ENCODE data around the gene NR2F1.
A peak's percentile ranks its signal among the peaks of the same experiment; 100 is the strongest.

NR2F1 gene

DNA sequence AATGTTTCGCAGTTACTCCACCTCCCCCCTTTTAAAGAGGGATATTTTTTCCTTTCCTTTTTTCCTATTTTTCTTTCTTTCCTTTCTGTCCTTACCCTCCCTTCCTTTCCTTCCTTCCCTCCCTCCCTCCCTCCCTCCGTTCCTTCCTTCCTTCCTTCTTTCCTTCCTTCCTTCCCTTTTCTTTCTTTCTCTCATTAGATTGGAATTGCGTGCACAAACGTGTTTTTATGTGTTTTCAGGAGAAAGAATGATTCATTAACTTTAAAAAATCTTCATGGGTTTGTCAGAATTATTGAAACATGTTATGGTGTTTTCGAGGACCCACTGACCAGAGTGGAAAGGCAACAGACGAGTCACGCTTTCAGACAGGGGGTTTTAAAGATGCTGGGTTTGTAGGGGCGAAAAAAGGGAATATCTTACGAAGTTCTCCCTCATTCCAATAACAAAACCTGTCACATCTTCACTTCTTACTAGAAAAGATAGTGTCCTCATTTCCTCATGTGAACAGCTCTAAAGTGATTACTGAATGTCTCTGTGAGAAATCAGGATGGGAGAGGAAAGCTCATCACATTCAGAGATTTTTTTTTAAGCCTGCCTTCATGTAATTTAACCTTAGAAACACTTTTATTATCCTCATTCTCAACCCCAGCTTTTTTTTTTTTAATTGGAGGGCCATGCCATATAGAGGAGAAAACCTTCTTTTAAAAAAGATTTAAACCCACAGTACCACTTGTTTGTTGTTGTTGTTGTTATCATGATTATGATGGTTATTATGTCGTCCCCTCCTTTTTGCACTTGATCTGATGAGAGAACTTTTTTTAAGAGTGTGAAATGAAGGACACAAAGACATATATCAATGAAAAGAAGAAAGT, 21.9 kb downstream of the NR2F1 start:
- in situ Hi-C loops (cut with HindIII; ENCODE audit: low pct_unique_long_range_greater_than_20kb, low sequenced_read_pairs), result no loop called here
- DNase-seq (ENCODE audit: low read depth in 1 of 2, low spot score in 1 of 2), result no peak
- TF ChIP-seq JUND (IDR thresholded peaks at IDR 0.05; ENCODE audit: low read depth), result no peak

DNA sequence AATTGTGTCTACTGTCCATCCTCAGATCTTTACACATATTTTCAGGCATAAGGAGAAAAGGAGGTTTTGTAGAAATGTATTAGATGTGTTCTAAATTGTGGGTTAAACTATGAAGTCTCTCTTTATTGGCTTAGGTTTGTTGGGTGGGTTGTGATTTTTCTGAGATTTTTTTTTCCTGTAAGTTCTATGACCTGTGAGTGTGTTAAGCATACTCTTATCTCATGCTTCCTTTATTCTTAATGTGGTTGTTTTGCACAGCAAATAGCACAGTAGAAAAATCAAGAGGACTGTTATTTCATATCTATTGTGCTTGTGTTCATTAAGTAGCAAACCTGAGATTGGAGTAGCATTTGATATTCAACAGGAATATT, 23.3 kb downstream of the NR2F1 start:
- no peak for TF ChIP-seq JUND (IDR thresholded peaks at IDR 0.05; ENCODE audit: low read depth)
- no peak for DNase-seq (ENCODE audit: low read depth in 1 of 2, low spot score in 1 of 2)
- in situ Hi-C loops (cut with HindIII; ENCODE audit: low pct_unique_long_range_greater_than_20kb, low sequenced_read_pairs), result no loop called here

DNA sequence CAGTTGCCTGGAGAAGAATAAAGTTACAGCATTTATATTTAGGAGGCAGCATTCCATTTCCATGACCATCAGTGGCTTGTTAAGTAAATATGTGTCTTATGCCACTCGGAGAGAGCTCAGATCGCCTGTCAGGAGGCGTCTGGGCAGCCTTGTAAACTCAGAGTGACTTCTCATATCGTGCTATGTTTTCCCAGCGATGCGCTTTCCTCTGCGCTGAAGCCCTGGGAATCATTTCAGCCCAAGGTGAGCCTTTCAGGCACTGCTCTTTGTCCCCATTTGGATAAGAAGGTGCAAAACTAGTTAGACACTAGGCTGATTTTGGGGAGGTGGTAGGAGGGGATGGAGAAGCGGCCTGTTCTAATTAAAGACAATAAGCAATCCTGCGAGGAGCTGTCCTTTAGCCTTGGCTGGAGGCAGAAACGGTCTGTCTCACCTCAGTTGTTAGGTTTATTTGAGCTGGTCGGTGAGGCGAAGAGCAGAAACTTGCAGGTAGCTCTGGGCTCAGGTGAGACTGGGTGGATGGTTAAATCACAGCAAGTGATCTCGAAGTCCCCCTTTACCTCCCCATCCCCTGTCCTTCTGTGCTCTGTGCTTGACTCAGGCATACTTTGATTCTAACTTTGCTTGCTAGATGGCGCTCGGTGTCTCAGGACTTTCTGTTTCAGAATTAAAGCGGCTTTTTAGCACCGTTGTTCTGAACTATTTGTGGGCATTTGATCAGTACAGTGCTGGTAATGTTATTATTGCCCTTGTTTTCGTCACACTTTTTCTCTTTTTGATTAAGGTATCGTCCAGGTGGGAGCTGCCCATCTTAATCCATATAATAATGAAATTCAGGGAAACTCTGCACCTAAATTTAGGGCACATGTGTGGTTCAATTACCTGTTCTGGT, 24.6 kb downstream of the NR2F1 start:
- in situ Hi-C loops (cut with HindIII; ENCODE audit: low pct_unique_long_range_greater_than_20kb, low sequenced_read_pairs), result no loop called here
- TF ChIP-seq JUND (IDR thresholded peaks at IDR 0.05; ENCODE audit: low read depth), result no peak
- DNase-seq (ENCODE audit: low read depth in 1 of 2, low spot score in 1 of 2), result peak in 1 of 2 experiments; percentile 65

DNA sequence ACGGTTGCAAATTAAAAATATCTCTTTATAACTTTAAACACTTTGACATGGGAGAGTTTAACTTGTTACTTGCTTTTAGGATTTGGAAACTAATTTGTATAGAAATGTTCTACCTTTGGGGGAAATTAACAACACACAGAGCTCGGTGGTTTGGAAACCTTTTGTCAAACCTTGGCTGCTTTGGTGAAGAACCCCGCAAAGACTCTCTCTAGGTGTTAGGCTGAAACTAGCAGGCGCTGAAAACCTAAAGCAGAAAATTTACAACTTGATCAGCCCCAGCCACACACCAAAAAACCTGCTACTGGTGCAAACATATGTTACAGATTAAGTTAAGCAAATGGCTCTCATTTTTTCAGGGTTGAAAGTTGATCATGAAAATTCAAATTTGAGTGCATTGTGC, 25.8 kb downstream of the NR2F1 start:
- TF ChIP-seq JUND (IDR thresholded peaks at IDR 0.05; ENCODE audit: low read depth), result no peak
- in situ Hi-C loops (cut with HindIII; ENCODE audit: low pct_unique_long_range_greater_than_20kb, low sequenced_read_pairs), result no loop called here
- DNase-seq (ENCODE audit: low read depth in 1 of 2, low spot score in 1 of 2), result no peak

DNA sequence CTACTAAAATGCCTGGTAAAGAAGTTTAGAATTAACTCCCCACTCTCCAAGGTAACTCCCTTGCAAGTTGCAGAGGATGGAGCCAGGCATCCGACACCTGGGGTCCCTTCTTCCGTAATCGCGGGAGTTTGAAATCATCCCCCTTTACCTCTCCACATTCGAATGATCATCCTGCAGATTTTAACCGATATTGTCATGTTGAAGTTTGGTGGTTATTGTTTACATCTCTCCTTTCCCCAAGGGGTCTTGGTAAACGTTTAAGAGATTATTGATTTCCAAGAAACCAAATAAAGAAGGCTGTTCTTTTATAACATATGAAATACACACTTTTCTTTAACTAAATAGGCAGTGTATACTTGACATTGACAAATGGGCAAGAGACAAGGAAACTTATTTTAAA, 26.7 kb downstream of the NR2F1 start:
- no peak for DNase-seq (ENCODE audit: low read depth in 1 of 2, low spot score in 1 of 2)
- in situ Hi-C loops (cut with HindIII; ENCODE audit: low pct_unique_long_range_greater_than_20kb, low sequenced_read_pairs), result no loop called here
- TF ChIP-seq JUND (IDR thresholded peaks at IDR 0.05; ENCODE audit: low read depth), result no peak

DNA sequence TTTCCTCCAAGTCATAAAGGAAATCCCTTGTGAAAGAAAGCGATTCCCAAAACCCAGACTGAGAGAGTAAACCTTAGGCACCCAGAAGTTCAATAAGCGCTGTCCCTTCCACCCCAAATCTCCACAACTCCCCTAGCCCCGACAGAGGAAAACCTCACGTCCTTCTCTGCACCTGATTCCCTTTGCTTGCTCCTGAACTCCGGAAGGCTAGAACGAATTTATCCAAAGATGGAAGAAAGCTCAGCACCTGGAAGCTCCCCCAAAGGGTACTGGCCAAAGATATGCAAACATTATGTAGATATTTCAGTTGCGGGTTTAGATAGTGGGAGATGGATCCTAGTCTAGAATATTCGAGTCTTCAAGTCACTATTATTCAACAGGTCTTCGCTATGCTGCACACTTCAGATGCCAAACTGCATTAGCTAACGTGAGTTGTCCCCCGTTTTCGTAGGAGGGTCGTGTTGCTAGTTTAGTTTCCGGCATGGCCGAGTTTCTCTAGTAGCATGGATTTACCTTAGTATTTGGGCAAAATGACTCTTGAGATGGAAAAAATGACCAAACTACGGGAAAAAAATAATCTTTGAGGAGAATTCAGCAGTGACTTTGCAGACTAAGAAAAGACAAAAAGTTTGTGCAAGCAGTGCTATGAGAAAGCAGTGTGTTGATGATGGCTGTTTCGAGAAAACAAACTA, 27.7 kb downstream of the NR2F1 start:
- in situ Hi-C loops (cut with HindIII; ENCODE audit: low pct_unique_long_range_greater_than_20kb, low sequenced_read_pairs), result no loop called here

DNA sequence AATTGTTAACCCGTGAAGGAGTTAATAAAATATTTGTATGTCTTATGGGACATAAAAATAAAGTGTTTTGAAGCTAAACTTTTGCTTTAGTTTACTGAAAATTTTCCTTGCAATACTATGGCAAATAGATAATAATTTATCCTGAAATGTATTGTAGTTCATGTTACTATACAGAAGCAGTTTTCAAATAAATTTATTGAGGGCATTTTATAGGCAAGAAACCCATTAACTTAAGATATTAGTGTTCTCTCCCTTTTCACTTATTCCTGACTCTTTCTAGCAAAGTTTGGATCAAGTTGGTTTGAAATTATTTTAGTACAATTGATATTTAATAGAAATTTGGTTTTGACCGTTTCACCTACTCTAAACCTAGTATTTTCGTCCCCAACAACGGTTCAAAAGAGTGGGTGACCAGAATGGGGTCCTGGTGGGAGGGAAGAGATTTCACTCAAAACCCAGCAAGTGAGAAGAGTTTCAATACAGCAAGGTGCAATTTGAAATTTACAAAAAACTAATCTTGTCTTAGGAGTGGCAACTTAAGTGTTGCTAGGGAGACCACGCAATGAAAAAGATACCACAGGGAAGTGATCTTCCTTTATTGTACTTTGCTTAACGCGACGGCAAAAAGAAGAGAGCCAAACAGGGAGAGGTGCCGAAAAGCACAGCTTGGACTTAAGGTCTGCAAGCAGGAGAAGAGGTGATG, 28.4 kb downstream of the NR2F1 start:
- in situ Hi-C loops (cut with HindIII; ENCODE audit: low pct_unique_long_range_greater_than_20kb, low sequenced_read_pairs), result no loop called here
- no peak for DNase-seq (ENCODE audit: low read depth in 1 of 2, low spot score in 1 of 2)
- no peak for TF ChIP-seq JUND (IDR thresholded peaks at IDR 0.05; ENCODE audit: low read depth)

More for the DNA sequence above, 27.7 kb downstream of the NR2F1 start:
- DNase-seq (ENCODE audit: low read depth in 1 of 2, low spot score in 1 of 2), result no peak
- TF ChIP-seq JUND (IDR thresholded peaks at IDR 0.05; ENCODE audit: low read depth), result no peak

DNA sequence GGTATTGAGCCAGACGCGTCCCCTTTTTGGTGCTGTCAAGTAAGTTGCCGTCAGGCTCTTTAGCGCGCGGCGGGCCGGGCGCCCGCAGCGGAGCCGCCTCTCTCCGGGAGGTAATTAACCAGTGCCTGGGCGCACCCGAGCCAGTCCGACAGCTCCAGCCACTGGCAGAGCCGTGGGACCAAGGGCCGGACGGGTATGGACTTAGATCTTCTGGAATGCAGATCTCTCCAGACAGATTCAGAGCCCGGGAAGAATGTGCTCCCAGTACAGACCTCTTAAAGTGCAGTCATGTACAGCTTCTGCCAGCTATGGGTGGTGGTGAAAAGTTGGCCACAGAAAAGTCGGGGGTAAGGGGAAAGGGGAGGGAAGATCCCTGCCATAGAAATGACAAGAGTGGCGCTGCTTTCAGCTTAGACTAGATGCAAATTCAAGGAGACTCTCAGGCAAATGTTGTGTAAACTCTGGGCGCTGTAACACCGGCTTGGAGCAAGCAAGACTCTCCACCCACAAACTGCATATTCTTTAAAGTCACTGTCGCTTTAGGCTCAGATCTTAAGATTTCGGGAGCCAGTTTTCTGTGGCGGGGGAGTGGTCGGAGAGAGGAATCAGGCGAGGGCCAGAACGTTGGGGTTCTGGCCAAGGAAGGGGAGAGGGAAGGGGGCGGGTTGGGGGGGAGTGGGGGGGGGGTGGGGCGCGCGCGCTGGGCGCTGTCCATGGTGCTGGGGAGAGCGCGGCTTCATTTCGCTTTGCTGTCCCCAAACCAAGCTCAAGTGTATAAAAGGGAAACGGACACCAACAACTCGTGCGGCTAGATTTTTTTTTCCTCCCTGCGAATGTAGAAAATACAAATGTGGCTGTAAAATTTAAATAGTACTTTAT, 29.2 kb downstream of the NR2F1 start:
- DNase-seq (ENCODE audit: low read depth in 1 of 2, low spot score in 1 of 2), result peak in 1 of 2 experiments; percentile 58
- in situ Hi-C loops (cut with HindIII; ENCODE audit: low pct_unique_long_range_greater_than_20kb, low sequenced_read_pairs), result no loop called here
- no peak for TF ChIP-seq JUND (IDR thresholded peaks at IDR 0.05; ENCODE audit: low read depth)

DNA sequence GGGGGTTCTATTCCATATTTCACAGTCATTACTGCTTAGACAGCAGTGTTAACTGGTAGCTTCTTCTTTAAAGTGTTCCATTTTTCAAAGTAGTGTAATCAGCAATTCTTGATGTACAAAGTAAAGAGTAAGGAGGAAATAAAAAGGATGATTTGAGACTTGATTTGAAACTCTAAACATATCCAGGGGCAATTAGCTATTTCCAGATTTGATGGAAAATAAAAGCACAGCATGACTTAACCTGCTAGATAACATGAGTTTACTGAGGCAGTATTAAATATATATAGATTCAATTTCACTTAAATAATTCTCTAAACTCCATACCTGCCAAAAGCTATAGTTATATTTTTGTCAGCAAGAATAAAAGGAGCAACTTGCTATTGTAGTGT, 29.8 kb downstream of the NR2F1 start:
- no peak for DNase-seq (ENCODE audit: low read depth in 1 of 2, low spot score in 1 of 2)
- in situ Hi-C loops (cut with HindIII; ENCODE audit: low pct_unique_long_range_greater_than_20kb, low sequenced_read_pairs), result no loop called here
- no peak for TF ChIP-seq JUND (IDR thresholded peaks at IDR 0.05; ENCODE audit: low read depth)

DNA sequence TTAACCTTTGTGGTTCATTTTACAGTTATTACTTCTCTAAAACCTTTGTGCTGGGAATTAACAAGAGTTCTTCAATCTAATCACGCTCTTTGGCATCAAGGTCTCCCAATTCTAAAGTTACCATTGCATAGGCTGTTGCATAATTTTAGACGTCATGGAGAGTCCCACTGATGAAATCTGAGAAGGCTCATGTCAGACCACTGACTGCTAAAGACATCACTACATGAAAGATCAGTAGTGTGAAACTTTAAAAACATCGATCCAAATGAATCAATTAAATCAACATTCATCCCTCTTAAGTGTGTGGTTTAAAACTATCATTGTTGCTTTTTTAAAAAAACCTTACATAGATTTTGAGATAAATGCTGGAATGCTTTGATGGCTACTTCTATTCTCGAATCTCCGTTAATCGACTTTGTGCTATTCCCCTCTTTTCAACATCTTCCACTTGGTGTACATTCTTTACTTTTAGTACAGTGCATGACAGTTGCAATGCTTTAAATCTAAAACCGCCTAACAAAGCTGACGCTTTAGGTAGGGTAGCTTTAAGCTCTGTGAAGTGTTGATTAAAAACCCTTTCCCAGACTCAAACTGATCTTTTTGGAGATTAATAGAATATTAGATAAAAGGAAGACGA, 33.6 kb downstream of the NR2F1 start:
- no peak for TF ChIP-seq JUND (IDR thresholded peaks at IDR 0.05; ENCODE audit: low read depth)
- DNase-seq (ENCODE audit: low read depth in 1 of 2, low spot score in 1 of 2), result no peak
- in situ Hi-C loops (cut with HindIII; ENCODE audit: low pct_unique_long_range_greater_than_20kb, low sequenced_read_pairs), result no loop called here

All from T47D (cell line).